MCF 10A (cell line): ENCODE data around the gene CACNA1D. TPM values are rescaled to one million over a fixed set of nuclear protein-coding genes. Genes with fewer than 3 reads are reported as not detected.

Experiments used
- BruUV-seq: library from RNA; stranded (reverse); fragments of 400-500 nt; replicated peaks from 2 replicates; lab custom pipeline; 2021; lab: Mats Ljungman, UMichigan
- CTCF ChIA-PET: fragments of 300-600 bp; sonication (Branson Sonifier 250); formaldehyde crosslinking; extraction: SDS; loops from one replicate; lab custom pipeline; 2021; ENCODE audit warnings: antibody characterized with exemption, inconsistent platforms; lab: Yijun Ruan, JAX
- POLR2A ChIA-PET: fragments of 300-600, 350-650 bp; sonication (Branson Sonifier 250); formaldehyde crosslinking; extraction: SDS; loops from one replicate; lab custom pipeline; 2020; ENCODE audit warnings: antibody characterized with exemption, inconsistent platforms; lab: Yijun Ruan, JAX
- DNase-seq: peaks from one replicate; pipeline ENCODE4 v3.0.0-alpha.2; 2018; ENCODE audit not compliant: unreplicated experiment
- H3K27ac Mint-ChIP-seq: one replicate; pipeline ENCODE4 v1.8.0; 2022; ENCODE audit warnings: mild to moderate bottlenecking, low read depth, mixed read lengths; ENCODE audit not compliant: unreplicated experiment
- H3K27me3 Mint-ChIP-seq: one replicate; pipeline ENCODE4 v1.8.0; 2022; ENCODE audit warnings: mixed read lengths; ENCODE audit not compliant: insufficient read depth, unreplicated experiment
- H3K36me3 Mint-ChIP-seq: one replicate; pipeline ENCODE4 v1.8.0; 2022; ENCODE audit warnings: mild to moderate bottlenecking, moderate library complexity, mixed read lengths; ENCODE audit not compliant: insufficient read depth, unreplicated experiment
- H3K4me1 Mint-ChIP-seq: one replicate; pipeline ENCODE4 v1.8.0; 2022; ENCODE audit warnings: mixed read lengths; ENCODE audit not compliant: insufficient read depth, unreplicated experiment
- H3K4me3 Mint-ChIP-seq: one replicate; pipeline ENCODE4 v1.8.0; 2022; ENCODE audit warnings: mild to moderate bottlenecking, moderate library complexity, mixed read lengths; ENCODE audit not compliant: unreplicated experiment
- H3K9me3 Mint-ChIP-seq: one replicate; pipeline ENCODE4 v1.8.0; 2022; ENCODE audit warnings: mixed read lengths; ENCODE audit not compliant: unreplicated experiment
- intact Hi-C: fragments of 100-400 bp; cut with micrococcal nuclease; formaldehyde crosslinking; loops from 2 replicates; pipeline ENCODE4 v1.14.1; 2022
- total RNA-seq: library from RNA; stranded (reverse); gene quantifications from 2 replicates; pipeline ENCODE4 v1.2.3, GENCODE V29; 2022
- TF ChIP-seq, protein P1 (sequence below): fragments of 200-600 bp; IDR thresholded peaks from one replicate; pipeline ENCODE4 v1.8.0; 2022; ENCODE audit warnings: antibody characterized with exemption, mild to moderate bottlenecking; ENCODE audit not compliant: unreplicated experiment

The CACNA1D gene
- total RNA-seq, 1 experiment from 2014 or later, result 0.26 TPM

DNA sequence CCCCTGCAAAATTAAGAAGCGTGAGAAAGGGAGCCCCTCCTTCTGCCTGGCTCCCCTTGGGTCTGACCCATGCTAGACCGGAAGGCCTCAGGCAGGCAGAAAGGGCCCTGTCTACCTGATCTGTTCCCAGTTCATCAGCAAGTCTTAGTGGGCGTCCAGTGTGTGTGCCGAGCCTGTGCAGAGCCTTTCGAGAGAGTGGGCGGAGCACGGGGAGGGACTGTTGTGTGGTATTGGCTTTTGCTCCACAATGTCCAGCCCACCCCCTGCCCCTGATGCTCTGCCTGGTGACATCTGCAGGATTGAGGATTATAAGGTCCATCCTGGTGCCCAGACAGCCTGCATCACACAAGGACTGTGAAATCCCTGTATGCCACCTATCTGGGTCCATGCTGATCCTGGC lies 268.9 kb downstream of the CACNA1D start:
- H3K27me3 Mint-ChIP-seq, result peaks cover 5% of the 10 kb centered on the region
- no peaks in the 10 kb centered on the region for H3K36me3 Mint-ChIP-seq
- POLR2A ChIA-PET, result no interaction called here
- no peaks in the 10 kb centered on the region for H3K4me1 Mint-ChIP-seq
- TF ChIP-seq, protein P1, sequence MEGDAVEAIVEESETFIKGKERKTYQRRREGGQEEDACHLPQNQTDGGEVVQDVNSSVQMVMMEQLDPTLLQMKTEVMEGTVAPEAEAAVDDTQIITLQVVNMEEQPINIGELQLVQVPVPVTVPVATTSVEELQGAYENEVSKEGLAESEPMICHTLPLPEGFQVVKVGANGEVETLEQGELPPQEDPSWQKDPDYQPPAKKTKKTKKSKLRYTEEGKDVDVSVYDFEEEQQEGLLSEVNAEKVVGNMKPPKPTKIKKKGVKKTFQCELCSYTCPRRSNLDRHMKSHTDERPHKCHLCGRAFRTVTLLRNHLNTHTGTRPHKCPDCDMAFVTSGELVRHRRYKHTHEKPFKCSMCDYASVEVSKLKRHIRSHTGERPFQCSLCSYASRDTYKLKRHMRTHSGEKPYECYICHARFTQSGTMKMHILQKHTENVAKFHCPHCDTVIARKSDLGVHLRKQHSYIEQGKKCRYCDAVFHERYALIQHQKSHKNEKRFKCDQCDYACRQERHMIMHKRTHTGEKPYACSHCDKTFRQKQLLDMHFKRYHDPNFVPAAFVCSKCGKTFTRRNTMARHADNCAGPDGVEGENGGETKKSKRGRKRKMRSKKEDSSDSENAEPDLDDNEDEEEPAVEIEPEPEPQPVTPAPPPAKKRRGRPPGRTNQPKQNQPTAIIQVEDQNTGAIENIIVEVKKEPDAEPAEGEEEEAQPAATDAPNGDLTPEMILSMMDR, result no peak
- intact Hi-C loops, result no loop called here
- DNase-seq, result no peak
- no peak overlapping the region for H3K27ac Mint-ChIP-seq
- H3K9me3 Mint-ChIP-seq, result no peaks in the 10 kb centered on the region
- no peak overlapping the region for H3K4me3 Mint-ChIP-seq
- CTCF ChIA-PET, result no interaction called here
- no TSS peak for BruUV-seq

DNA sequence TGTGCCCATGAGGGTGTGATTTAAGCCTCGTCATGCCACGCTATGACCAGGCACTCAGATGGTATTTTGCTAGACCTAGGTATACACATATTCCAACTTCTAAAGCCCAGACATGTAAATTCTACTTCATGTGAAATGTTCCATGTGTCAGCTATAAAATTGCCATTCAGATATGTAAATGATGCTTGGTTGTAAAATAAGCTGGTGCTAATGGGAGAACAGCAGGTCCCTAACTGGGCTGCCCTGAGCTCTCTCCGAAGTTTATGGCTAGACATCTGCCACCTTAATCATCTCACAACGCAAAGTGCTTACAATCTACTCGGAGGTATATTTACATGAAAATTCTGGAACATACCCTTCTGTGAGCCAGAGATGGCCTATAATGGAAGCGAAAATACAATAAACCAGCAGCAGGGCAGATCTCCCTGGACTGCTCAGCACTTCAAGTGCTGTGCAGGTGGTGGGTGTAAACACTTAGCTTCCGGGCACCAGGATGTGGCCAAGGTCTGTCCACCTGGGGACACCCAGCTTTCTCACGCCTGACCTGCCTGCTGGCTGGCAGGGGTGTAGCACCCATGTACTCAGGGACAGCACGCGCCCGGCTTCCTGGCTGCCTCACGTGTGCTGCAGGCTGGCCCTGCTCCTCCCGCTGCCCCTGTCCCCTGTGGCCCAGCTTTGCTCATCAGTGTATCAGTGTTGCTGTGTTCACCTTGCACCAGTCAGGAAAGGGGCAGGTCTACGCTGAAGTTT lies 269.8 kb downstream of the CACNA1D start:
- TF ChIP-seq, protein P1, result no peak
- Mint-ChIP-seq H3K9me3 (no peaks in the 10 kb centered on the region), H3K27me3 (no peaks in the 10 kb centered on the region), H3K27ac (no peak overlapping the region), H3K4me3 (no peak overlapping the region), H3K36me3 (no peaks in the 10 kb centered on the region), H3K4me1 (no peaks in the 10 kb centered on the region)
- no peak for DNase-seq
- BruUV-seq, result no TSS peak
- POLR2A ChIA-PET, result no interaction called here
- intact Hi-C loops, result no loop called here
- CTCF ChIA-PET, result interaction anchor here (0.7 kb wide), 1 partner anchor 389 kb away, joined by 3 read pairs; no protein-coding TSS in a partner anchor

DNA sequence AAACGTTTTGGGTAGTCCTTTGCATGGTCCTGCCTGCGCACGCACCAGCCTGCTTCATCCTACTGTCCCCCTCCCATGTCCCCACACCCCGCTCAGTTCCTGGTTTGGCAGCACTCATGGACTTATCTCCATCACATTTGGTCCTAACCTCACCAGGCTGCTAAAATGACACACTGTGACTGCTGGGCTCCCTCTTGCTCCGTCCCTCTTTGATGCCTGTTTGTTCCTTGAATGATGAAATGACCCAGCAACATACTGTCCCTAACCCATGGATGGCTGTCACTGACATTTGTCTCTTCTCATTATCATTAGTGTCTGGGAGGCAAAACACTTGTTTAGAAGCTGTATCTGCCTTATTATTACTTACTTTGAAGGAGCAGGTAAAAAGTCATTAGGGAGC lies 271.3 kb downstream of the CACNA1D start:
- Mint-ChIP-seq H3K4me3 (no peak overlapping the region), H3K36me3 (no peaks in the 10 kb centered on the region), H3K9me3 (no peaks in the 10 kb centered on the region), H3K27me3 (peaks cover 12% of the 10 kb centered on the region), H3K4me1 (no peaks in the 10 kb centered on the region), H3K27ac (no peak overlapping the region)
- TF ChIP-seq, protein P1, result no peak
- POLR2A ChIA-PET, result no interaction called here
- BruUV-seq, result no TSS peak
- no peak for DNase-seq
- intact Hi-C loops, result no loop called here
- CTCF ChIA-PET, result interaction anchor here (1.4 kb wide), 1 partner anchor 253 kb away, joined by 3 read pairs; no protein-coding TSS in a partner anchor

DNA sequence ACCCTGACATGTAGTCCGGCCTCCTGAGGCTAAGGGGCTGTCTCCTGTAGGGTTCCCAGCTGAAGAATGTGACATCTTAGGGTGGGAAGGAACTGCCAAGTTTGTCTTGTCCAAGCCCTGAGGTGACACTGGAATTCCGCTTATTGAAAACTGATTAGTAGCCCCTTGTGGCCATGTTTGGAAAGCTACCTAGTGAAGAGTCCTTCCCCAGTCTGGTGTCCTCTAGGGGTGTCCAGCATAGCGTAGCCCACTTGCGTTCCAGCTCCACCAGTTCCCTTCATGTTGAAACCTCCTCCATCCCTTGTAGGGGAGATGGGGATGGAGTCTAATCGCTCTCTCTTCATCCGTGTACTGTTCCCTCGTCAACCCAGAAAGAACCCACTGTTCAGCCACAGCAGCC lies 272.3 kb downstream of the CACNA1D start:
- ChIA-PET POLR2A (no interaction called here), CTCF (interaction anchor here (0.6 to 1.4 kb wide), 4 partner anchors 50 to 254 kb away, joined by 3 to 4 read pairs (median 3); no protein-coding TSS in a partner anchor)
- no peak overlapping the region for H3K27ac Mint-ChIP-seq
- H3K27me3 Mint-ChIP-seq, result peaks cover 12% of the 10 kb centered on the region
- DNase-seq, result no peak
- H3K4me1 Mint-ChIP-seq, result no peaks in the 10 kb centered on the region
- H3K36me3 Mint-ChIP-seq, result no peaks in the 10 kb centered on the region
- intact Hi-C loops, result no loop called here
- BruUV-seq, result no TSS peak
- TF ChIP-seq, protein P1, result no peak
- no peak overlapping the region for H3K4me3 Mint-ChIP-seq
- H3K9me3 Mint-ChIP-seq, result no peaks in the 10 kb centered on the region
